DND-41 (cell line): Measurements from ENCODE around the gene CRIP1.

Source experiments
- ATAC-seq: fragments of 200-7000 bp; cut with Tn5 transposase; 3 replicates; pipeline ENCODE4 v1.9.1; 2021; ENCODE audit warnings: low read depth; ENCODE audit not compliant: insufficient read depth
- DNase-seq: peaks from one replicate; pipeline ENCODE4 v3.0.0-alpha.2; 2020
- H2AFZ ChIP-seq: 2 replicates; pipeline ENCODE4 v1.6.0; 2012; ENCODE audit warnings: low read depth, low read length
- H3K27ac ChIP-seq: 2 replicates; pipeline ENCODE4 v1.5.1; 2012; ENCODE audit warnings: low read length, inconsistent platforms
- H3K27me3 ChIP-seq: fragments of 200-600 bp; sonication (generic); 2 replicates; pipeline ENCODE4 v1.6.0; 2012; ENCODE audit warnings: low read length, mild to moderate bottlenecking, inconsistent platforms; ENCODE audit not compliant: insufficient read depth, poor library complexity
- H3K36me3 ChIP-seq: 2 replicates; pipeline ENCODE4 v1.5.1; 2012; ENCODE audit warnings: low read length, inconsistent platforms; ENCODE audit not compliant: insufficient read depth
- H3K4me1 ChIP-seq: 2 replicates; pipeline ENCODE4 v1.5.1; 2012; ENCODE audit warnings: mild to moderate bottlenecking, low read length; ENCODE audit not compliant: insufficient read depth
- H3K4me2 ChIP-seq: 2 replicates; pipeline ENCODE4 v1.6.0; 2012; ENCODE audit warnings: mild to moderate bottlenecking, moderate library complexity, low read length, inconsistent platforms; ENCODE audit not compliant: insufficient read depth
- H3K4me3 ChIP-seq, 2 experiments: fragments of 200-600 bp in 1 of 2; shearing (Covaris generic) in 1 of 2; 2 replicates each; pipeline ENCODE4 v1.5.1; 2012 to 2016; ENCODE audit warnings: inconsistent platforms in 2 of 2, low read length in 2 of 2, mild to moderate bottlenecking in 2 of 2, low read depth in 1 of 2, moderate library complexity in 1 of 2
- H3K79me2 ChIP-seq: 2 replicates; pipeline ENCODE4 v1.6.0; 2012; ENCODE audit warnings: low read length, inconsistent platforms; ENCODE audit not compliant: insufficient read depth
- H3K9ac ChIP-seq: 2 replicates; pipeline ENCODE4 v1.6.0; 2012; ENCODE audit warnings: low read depth, mild to moderate bottlenecking, inconsistent platforms, low read length, moderate library complexity
- H3K9me3 ChIP-seq: 2 replicates; pipeline ENCODE4 v1.5.1; 2012; ENCODE audit warnings: low read length, moderate library complexity, mild to moderate bottlenecking, inconsistent platforms; ENCODE audit not compliant: insufficient read depth, severe bottlenecking
- H4K20me1 ChIP-seq: 2 replicates; pipeline ENCODE4 v1.6.0; 2012; ENCODE audit warnings: low read length; ENCODE audit not compliant: insufficient read depth
- EZH2 ChIP-seq: IDR thresholded peaks from 3 replicates; pipeline ENCODE4 v1.6.1; 2012; ENCODE audit warnings: borderline replicate concordance, low read depth, mild to moderate bottlenecking, moderate library complexity, low read length, inconsistent platforms; ENCODE audit not compliant: severe bottlenecking
- TF ChIP-seq, protein P1 (sequence below): IDR thresholded peaks from 2 replicates; pipeline ENCODE4 v1.5.1; 2012; ENCODE audit warnings: borderline replicate concordance, low read length, moderate library complexity, mild to moderate bottlenecking; ENCODE audit not compliant: poor library complexity, severe bottlenecking; ENCODE audit errors: extremely low read depth

CRIP1 gene

DNA sequence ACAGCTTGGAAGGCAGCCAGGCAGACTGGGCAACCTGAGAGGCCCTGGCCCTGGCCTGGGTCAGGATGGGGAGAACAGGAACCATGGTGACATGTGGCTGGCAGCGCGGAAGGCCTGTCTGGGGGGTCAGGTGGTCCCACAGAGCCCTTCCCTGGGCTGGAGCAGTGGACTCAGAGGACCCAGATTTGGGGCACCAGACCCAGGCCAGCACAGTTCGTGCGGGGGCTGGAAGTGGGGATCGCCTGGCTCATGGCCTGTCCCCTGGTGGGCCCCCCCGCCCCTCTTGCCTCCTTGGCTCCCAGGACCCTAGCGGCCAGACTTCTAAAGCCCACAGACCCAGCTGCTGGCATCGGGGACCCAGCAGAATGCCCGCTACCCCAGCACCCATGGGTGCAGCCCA lies 45.7 kb upstream of the CRIP1 start:
- peaks cover 81% of the 10 kb centered on the region for H3K36me3 ChIP-seq
- no peak overlapping the region for H3K4me2 ChIP-seq
- no peaks in the 10 kb centered on the region for H3K9me3 ChIP-seq
- no peaks in the 10 kb centered on the region for H3K4me1 ChIP-seq
- ATAC-seq, result no peak
- H4K20me1 ChIP-seq, result peaks cover 80% of the 10 kb centered on the region
- H3K4me3 ChIP-seq, result no peak overlapping the region
- no peak overlapping the region for H2AFZ ChIP-seq
- peaks cover 78% of the 10 kb centered on the region for H3K79me2 ChIP-seq
- TF ChIP-seq EZH2, result no peak
- TF ChIP-seq, protein P1, sequence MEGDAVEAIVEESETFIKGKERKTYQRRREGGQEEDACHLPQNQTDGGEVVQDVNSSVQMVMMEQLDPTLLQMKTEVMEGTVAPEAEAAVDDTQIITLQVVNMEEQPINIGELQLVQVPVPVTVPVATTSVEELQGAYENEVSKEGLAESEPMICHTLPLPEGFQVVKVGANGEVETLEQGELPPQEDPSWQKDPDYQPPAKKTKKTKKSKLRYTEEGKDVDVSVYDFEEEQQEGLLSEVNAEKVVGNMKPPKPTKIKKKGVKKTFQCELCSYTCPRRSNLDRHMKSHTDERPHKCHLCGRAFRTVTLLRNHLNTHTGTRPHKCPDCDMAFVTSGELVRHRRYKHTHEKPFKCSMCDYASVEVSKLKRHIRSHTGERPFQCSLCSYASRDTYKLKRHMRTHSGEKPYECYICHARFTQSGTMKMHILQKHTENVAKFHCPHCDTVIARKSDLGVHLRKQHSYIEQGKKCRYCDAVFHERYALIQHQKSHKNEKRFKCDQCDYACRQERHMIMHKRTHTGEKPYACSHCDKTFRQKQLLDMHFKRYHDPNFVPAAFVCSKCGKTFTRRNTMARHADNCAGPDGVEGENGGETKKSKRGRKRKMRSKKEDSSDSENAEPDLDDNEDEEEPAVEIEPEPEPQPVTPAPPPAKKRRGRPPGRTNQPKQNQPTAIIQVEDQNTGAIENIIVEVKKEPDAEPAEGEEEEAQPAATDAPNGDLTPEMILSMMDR, result no peak
- no peaks in the 10 kb centered on the region for H3K27me3 ChIP-seq
- DNase-seq, result no peak
- no peak overlapping the region for H3K27ac ChIP-seq
- no peak overlapping the region for H3K9ac ChIP-seq

DNA sequence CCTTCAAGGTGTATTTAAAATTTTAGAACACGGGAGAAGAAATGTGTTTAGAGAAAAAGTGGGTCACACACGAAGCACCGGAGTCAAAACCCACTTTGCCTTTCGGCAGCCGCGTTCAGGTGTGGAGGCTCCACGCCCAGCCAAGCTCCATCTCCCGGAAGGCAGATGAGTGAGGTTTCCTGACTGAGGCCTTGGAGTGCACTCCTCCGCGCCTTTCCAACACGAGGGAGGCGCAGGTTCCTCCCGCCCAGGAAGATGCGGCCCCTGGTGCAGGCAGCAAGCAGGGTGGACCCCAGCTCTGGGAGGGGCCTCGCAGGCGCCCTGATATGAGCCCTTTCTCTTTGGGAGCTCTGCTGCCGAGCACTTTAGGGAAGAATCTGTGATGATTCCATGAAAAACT lies 44.6 kb upstream of the CRIP1 start:
- Histone ChIP-seq H3K4me3 (no peak overlapping the region), H3K79me2 (peaks cover 78% of the 10 kb centered on the region), H3K27ac (no peak overlapping the region), H3K4me1 (no peaks in the 10 kb centered on the region), H4K20me1 (peaks cover 80% of the 10 kb centered on the region), H3K9ac (no peak overlapping the region), H3K27me3 (no peaks in the 10 kb centered on the region), H2AFZ (no peak overlapping the region), H3K36me3 (peaks cover 81% of the 10 kb centered on the region), H3K9me3 (no peaks in the 10 kb centered on the region), H3K4me2 (no peak overlapping the region)
- ATAC-seq, result no peak
- TF ChIP-seq EZH2, result no peak
- TF ChIP-seq, protein P1, result no peak
- no peak for DNase-seq

DNA sequence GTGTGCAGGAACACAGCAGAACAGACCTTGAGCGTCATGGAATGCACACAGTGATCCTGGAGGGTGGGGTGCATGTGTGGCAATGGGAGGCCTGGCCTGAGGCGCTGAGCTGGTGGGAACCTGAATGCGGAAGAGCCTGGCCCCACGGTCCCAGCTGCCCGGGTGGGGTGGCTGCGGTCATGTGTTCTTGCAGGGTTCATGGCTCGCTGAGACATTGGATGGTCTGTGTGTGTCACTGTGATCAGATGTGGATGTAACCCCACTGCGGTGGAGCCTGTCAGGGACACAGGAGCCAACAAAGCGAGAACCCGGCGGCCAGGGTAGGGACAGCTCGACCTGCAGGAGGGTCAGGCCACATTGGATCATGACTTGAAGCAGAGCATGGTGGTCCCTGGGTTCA lies 43.9 kb upstream of the CRIP1 start:
- Histone ChIP-seq H2AFZ (no peak overlapping the region), H3K79me2 (peaks cover 78% of the 10 kb centered on the region), H4K20me1 (peaks cover 80% of the 10 kb centered on the region), H3K27me3 (no peaks in the 10 kb centered on the region), H3K4me2 (no peak overlapping the region), H3K36me3 (peaks cover 78% of the 10 kb centered on the region), H3K9me3 (no peaks in the 10 kb centered on the region), H3K27ac (no peak overlapping the region), H3K4me3 (no peak overlapping the region), H3K9ac (no peak overlapping the region), H3K4me1 (no peaks in the 10 kb centered on the region)
- no peak for DNase-seq
- no peak for ATAC-seq
- no peak for TF ChIP-seq EZH2
- TF ChIP-seq, protein P1, result no peak

DNA sequence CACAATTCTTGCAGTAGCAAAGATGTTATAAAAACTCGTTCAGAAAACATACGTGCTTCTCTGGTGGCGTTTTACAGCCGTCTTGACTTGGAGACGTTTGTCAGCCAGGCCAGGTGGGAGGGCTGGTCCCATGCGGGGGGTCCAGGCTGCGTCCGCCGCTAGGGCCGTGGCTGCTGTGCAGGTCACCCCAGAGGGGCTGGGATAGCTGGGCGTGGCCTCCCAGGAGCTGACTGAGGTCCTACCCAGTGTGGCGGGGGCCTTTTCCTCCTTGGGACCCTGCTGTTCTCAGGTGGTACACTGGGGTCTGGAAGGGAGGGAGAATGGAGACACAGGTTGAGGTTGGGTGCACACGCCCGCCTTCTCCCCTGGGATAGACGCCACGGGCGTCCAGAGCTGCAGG lies 41.8 kb upstream of the CRIP1 start:
- Histone ChIP-seq H3K4me2 (no peak overlapping the region), H3K4me1 (no peaks in the 10 kb centered on the region), H3K27ac (no peak overlapping the region)

More for the DNA sequence above, 41.8 kb upstream of the CRIP1 start:
- DNase-seq (no peak), ATAC-seq (no peak)
- no peaks in the 10 kb centered on the region for H3K9me3 ChIP-seq
- peaks cover 70% of the 10 kb centered on the region for H3K79me2 ChIP-seq
- no peak overlapping the region for H3K4me3 ChIP-seq
- no peak overlapping the region for H3K9ac ChIP-seq
- H2AFZ ChIP-seq, result no peak overlapping the region
- peaks cover 80% of the 10 kb centered on the region for H4K20me1 ChIP-seq
- TF ChIP-seq, protein P1, result no peak
- no peaks in the 10 kb centered on the region for H3K27me3 ChIP-seq
- H3K36me3 ChIP-seq, result peaks cover 77% of the 10 kb centered on the region
